IMR-90 (cell line): Measurements from ENCODE around the gene FAM32A. TPM values are rescaled to one million over a fixed set of nuclear protein-coding genes. Genes with fewer than 3 reads are reported as not detected.

Experiments used
- ATAC-seq: fragments of 200-7000 bp; cut with Tn5 transposase; 2 replicates; pipeline ENCODE4 v1.9.1; 2020; ENCODE audit warnings: low read depth, mild to moderate bottlenecking, moderate library complexity
- BruUV-seq: library from RNA; stranded (reverse); fragments of 400-500 nt; replicated peaks from 2 replicates; lab custom pipeline; 2021; lab: Mats Ljungman, UMichigan
- CTCF ChIA-PET: fragments of 300-600 bp; formaldehyde crosslinking; extraction: SDS; loops from one replicate; lab custom pipeline; 2021; ENCODE audit warnings: antibody characterized with exemption; lab: Yijun Ruan, JAX
- POLR2A ChIA-PET: fragments of 300-600 bp; sonication (Branson Sonifier 250); formaldehyde crosslinking; loops from one replicate; lab custom pipeline; 2022; ENCODE audit warnings: antibody characterized with exemption; ENCODE audit not compliant: unreplicated experiment; lab: Charles Lee
- DNase-seq: peaks from one replicate; pipeline ENCODE4 v3.0.0; 2013
- H2AFZ ChIP-seq: replicated peaks from 2 replicates; pipeline ENCODE3; 2013; ENCODE audit warnings: low read length, mild to moderate bottlenecking; ENCODE audit not compliant: poor library complexity
- H2AK5ac ChIP-seq: 2 replicates; pipeline ENCODE4 v1.6.1; 2013; ENCODE audit warnings: low read depth, low read length, inconsistent platforms
- H2AK9ac ChIP-seq: replicated peaks from 2 replicates; pipeline ENCODE3; 2013; ENCODE audit warnings: mild to moderate bottlenecking, low read depth, low read length, moderate library complexity; ENCODE audit not compliant: poor library complexity
- H2BK120ac ChIP-seq: 2 replicates; pipeline ENCODE4 v1.6.1; 2013; ENCODE audit warnings: low read depth, low read length, inconsistent platforms
- H2BK15ac ChIP-seq: 3 replicates; pipeline ENCODE4 v1.6.1; 2013; ENCODE audit warnings: low read depth, low read length, inconsistent platforms
- H2BK20ac ChIP-seq: 2 replicates; pipeline ENCODE4 v1.6.1; 2013; ENCODE audit warnings: low read depth, mild to moderate bottlenecking, inconsistent platforms, low read length, moderate library complexity
- H2BK5ac ChIP-seq: 2 replicates; pipeline ENCODE4 v1.6.1; 2013; ENCODE audit warnings: mild to moderate bottlenecking, low read depth, low read length, inconsistent platforms; ENCODE audit not compliant: poor library complexity, severe bottlenecking
- H3K14ac ChIP-seq: replicated peaks from 2 replicates; pipeline ENCODE4 v1.6.1; 2013; ENCODE audit warnings: low read depth, low read length, inconsistent platforms
- H3K18ac ChIP-seq: 2 replicates; pipeline ENCODE4 v1.6.1; 2013; ENCODE audit warnings: low read depth, low read length, control low read depth
- H3K23ac ChIP-seq: 2 replicates; pipeline ENCODE4 v1.6.1; 2013; ENCODE audit warnings: low read depth, low read length, inconsistent platforms
- H3K27ac ChIP-seq: 2 replicates; pipeline ENCODE4 v1.5.1; 2013; ENCODE audit warnings: mild to moderate bottlenecking, control low read depth, low read length; ENCODE audit not compliant: insufficient read depth
- H3K27me3 ChIP-seq: 2 replicates; pipeline ENCODE4 v1.6.1; 2013; ENCODE audit warnings: low read length; ENCODE audit not compliant: control insufficient read depth, insufficient read depth
- H3K36me3 ChIP-seq: 2 replicates; pipeline ENCODE4 v1.6.1; 2013; ENCODE audit warnings: low read length, mixed read lengths; ENCODE audit not compliant: control insufficient read depth, insufficient read depth
- H3K4ac ChIP-seq: 2 replicates; pipeline ENCODE4 v1.6.1; 2013; ENCODE audit warnings: low read depth, low read length, inconsistent platforms
- H3K4me1 ChIP-seq: 2 replicates; pipeline ENCODE4 v1.6.1; 2013; ENCODE audit warnings: low read length, mixed read lengths; ENCODE audit not compliant: control insufficient read depth, insufficient read depth
- H3K4me2 ChIP-seq: 2 replicates; pipeline ENCODE4 v1.6.1; 2013; ENCODE audit warnings: low read depth, mild to moderate bottlenecking, control low read depth, low read length, moderate library complexity
- H3K4me3 ChIP-seq: 2 replicates; pipeline ENCODE4 v1.5.1; 2013; ENCODE audit warnings: low read depth, mild to moderate bottlenecking, control low read depth, low read length, moderate library complexity; ENCODE audit not compliant: insufficient read depth
- H3K56ac ChIP-seq: 2 replicates; pipeline ENCODE4 v1.6.1; 2013; ENCODE audit warnings: low read length, inconsistent platforms; ENCODE audit not compliant: insufficient read depth; ENCODE audit errors: extremely low read depth
- H3K79me1 ChIP-seq, 2 experiments: 2 replicates each; pipeline ENCODE4 v1.6.1; 2013; ENCODE audit warnings: low read length in 2 of 2, inconsistent platforms in 1 of 2, low read depth in 1 of 2
- H3K9ac ChIP-seq: 2 replicates; pipeline ENCODE4 v1.6.1; 2013; ENCODE audit warnings: low read depth, low read length, control low read depth
- H3K9me1 ChIP-seq: 2 replicates; pipeline ENCODE4 v1.6.1; 2013; ENCODE audit warnings: low read length, inconsistent platforms; ENCODE audit not compliant: insufficient read depth
- H3K9me3 ChIP-seq: 2 replicates; pipeline ENCODE4 v1.6.1; 2013; ENCODE audit warnings: low read length; ENCODE audit not compliant: control insufficient read depth, insufficient read depth
- H4K20me1 ChIP-seq: 2 replicates; pipeline ENCODE4 v1.6.1; 2013; ENCODE audit warnings: low read length, inconsistent platforms; ENCODE audit not compliant: insufficient read depth
- H4K5ac ChIP-seq: 2 replicates; pipeline ENCODE4 v1.6.1; 2013; ENCODE audit warnings: mild to moderate bottlenecking, low read depth, low read length, control low read depth
- H4K8ac ChIP-seq, 2 experiments: 2 replicates each; pipeline ENCODE4 v1.6.1; 2013; ENCODE audit warnings: low read depth in 2 of 2, low read length in 2 of 2, control low read depth in 1 of 2, inconsistent platforms in 1 of 2
- H4K91ac ChIP-seq: 2 replicates; pipeline ENCODE4 v1.6.1; 2013; ENCODE audit warnings: low read depth, low read length, inconsistent platforms; ENCODE audit not compliant: insufficient read depth
- BHLHE40 ChIP-seq: fragments of 150-350 bp; IDR thresholded peaks from 2 replicates; pipeline ENCODE4 v1.6.1; 2016; ENCODE audit warnings: mild to moderate bottlenecking, low read depth, low read length
- CHD1 ChIP-seq: IDR thresholded peaks from 2 replicates; pipeline ENCODE4 v1.6.1; 2012; ENCODE audit warnings: low read depth, low read length, improper control_type of control experiment
- FOS ChIP-seq: fragments of 150-350 bp; IDR thresholded peaks from 2 replicates; pipeline ENCODE4 v1.6.1; 2016; ENCODE audit warnings: low read depth, low read length
- MAFK ChIP-seq: IDR thresholded peaks from 2 replicates; pipeline ENCODE4 v1.6.1; 2012; ENCODE audit warnings: low read depth, low read length, improper control_type of control experiment
- MAZ ChIP-seq: IDR thresholded peaks from 2 replicates; pipeline ENCODE4 v1.6.1; 2012; ENCODE audit warnings: low read depth, mild to moderate bottlenecking, low read length, improper control_type of control experiment, moderate library complexity, borderline replicate concordance
- MXI1 ChIP-seq: IDR thresholded peaks from 2 replicates; pipeline ENCODE4 v1.6.1; 2012; ENCODE audit warnings: low read depth, mild to moderate bottlenecking, low read length, moderate library complexity, borderline replicate concordance
- NFE2L2 ChIP-seq: fragments of 150-350 bp; IDR thresholded peaks from 2 replicates; pipeline ENCODE4 v1.6.1; 2016; ENCODE audit warnings: low read depth, mild to moderate bottlenecking, low read length
- POLR2A ChIP-seq: IDR thresholded peaks from 2 replicates; pipeline ENCODE4 v1.6.1; 2012; ENCODE audit warnings: mild to moderate bottlenecking, low read depth, low read length
- RAD21 ChIP-seq: IDR thresholded peaks from 2 replicates; pipeline ENCODE4 v1.6.1; 2012; ENCODE audit warnings: low read length, improper control_type of control experiment
- RCOR1 ChIP-seq: IDR thresholded peaks from 2 replicates; pipeline ENCODE4 v1.6.1; 2012; ENCODE audit warnings: mild to moderate bottlenecking, low read length, improper control_type of control experiment; ENCODE audit not compliant: insufficient replicate concordance
- RFX5 ChIP-seq: IDR thresholded peaks from 2 replicates; pipeline ENCODE4 v1.8.0; 2012; ENCODE audit warnings: low read depth, mild to moderate bottlenecking, low read length, moderate library complexity
- SMC3 ChIP-seq: fragments of 150-350 bp; IDR thresholded peaks from 2 replicates; pipeline ENCODE4 v1.6.1; 2016; ENCODE audit warnings: low read depth, mild to moderate bottlenecking, antibody characterized with exemption, low read length, moderate library complexity
- WGBS, 2 experiments: methylation state at CpG; one replicate each; pipeline versions ENCODE4 v1.1.5 to v1.1.7; 2013; ENCODE audit warnings: missing lambda C conversion rate in 2 of 2; ENCODE audit not compliant: insufficient read length in 1 of 2; ENCODE audit errors: extremely low coverage in 2 of 2; 5-methylcytosine and 5-hydroxymethylcytosine counted together
- dilution Hi-C: fragments of 300-500 bp; cut with HindIII; formaldehyde crosslinking; loops from one replicate; pipeline ENCODE4 v1.14.3; 2018; ENCODE audit warnings: low sequenced_read_pairs; ENCODE audit not compliant: unreplicated experiment
- in situ Hi-C: fragments of 300-500 bp; cut with MboI; formaldehyde crosslinking; loops from 3 replicates; pipeline ENCODE4 v1.14.3; 2019; ENCODE audit warnings: low sequenced_read_pairs, inconsistent platforms, mixed read lengths
- intact Hi-C: fragments of 100-400 bp; cut with micrococcal nuclease; formaldehyde crosslinking; loops from 2 replicates; pipeline ENCODE4 v1.10.0; 2022
- polyA plus RNA-seq, 3 experiments: library from polyadenylated mRNA; depleted of rRNA; stranded (reverse); fragments of >200 nt; gene quantifications; 2 replicates each; pipeline ENCODE4 v1.2.3, GENCODE V29; 2012; ENCODE audit warnings: low replicate concordance in 1 of 3
- total RNA-seq: library from RNA; depleted of rRNA; stranded (reverse); fragments of >200 nt; gene quantifications from 2 replicates; pipeline ENCODE4 v1.2.3, GENCODE V29; 2012
- TF ChIP-seq, protein P1 (sequence below): conservative IDR thresholded peaks from 2 replicates; pipeline ENCODE4 v1.5.1; 2012; ENCODE audit warnings: mild to moderate bottlenecking, low read depth, low read length, improper control_type of control experiment
- TF ChIP-seq, protein P2 (sequence below): fragments of 150-350 bp; IDR thresholded peaks from 2 replicates; pipeline ENCODE4 v1.6.1; 2017; ENCODE audit warnings: mild to moderate bottlenecking, antibody characterized with exemption, low read length, low read depth
- TF ChIP-seq, protein P3 (sequence below): fragments of 150-350 bp; IDR thresholded peaks from 2 replicates; pipeline ENCODE4 v1.6.1; 2016; ENCODE audit warnings: low read depth, mild to moderate bottlenecking, low read length, moderate library complexity, borderline replicate concordance

The FAM32A gene
- total and polyA plus RNA-seq, 2 of the 4 experiments (the other 2 are of a cell fraction) = 99.5 to 130 TPM

DNA sequence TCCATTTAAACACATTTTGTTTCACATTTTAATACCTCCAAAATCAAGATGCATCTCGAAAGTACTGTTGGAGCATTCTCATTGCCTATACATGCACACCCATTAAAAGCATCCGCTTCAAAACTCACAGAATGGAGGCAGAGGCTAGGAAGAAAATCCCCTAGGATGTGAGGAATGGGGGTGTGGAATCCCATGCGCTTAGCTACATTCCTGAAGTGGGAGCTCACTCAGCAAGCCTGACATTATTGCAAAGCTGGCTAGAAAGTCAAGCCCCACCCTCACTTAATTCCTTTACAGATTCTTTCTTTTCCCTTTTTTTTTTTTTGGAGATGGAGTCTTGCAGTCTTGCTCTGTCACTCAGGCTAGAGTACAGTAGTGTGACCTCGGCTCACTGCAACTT lies 4.6 kb upstream of the FAM32A start:
- Histone ChIP-seq H2AK9ac (peak overlapping the region; percentile 6), H4K20me1 (no peaks in the 10 kb centered on the region), H4K8ac (peak overlapping the region; percentile 14 to 76; a peak in 2 of 4 replicates), H3K4me1 (peaks cover 5% of the 10 kb centered on the region; the same call in 1 of the 2 replicates), H2AK5ac (0 out of 2 replicates have a peak overlapping the region, but pooled peaks have one; percentile 35), H3K36me3 (no peaks in the 10 kb centered on the region), H2BK15ac (peak overlapping the region; percentile 76; the same call in 1 of the 3 replicates), H4K91ac (peak overlapping the region; percentile 72), H4K5ac (no peak overlapping the region), H3K79me1 (peaks cover 0 to 5% of the 10 kb centered on the region in 2 experiments; a peak in 2 of 4 replicates), H3K27me3 (no peaks in the 10 kb centered on the region), H3K9me3 (0 out of 2 replicates have a peak, but pooled peaks cover 2% of the 10 kb centered on the region), H3K56ac (no peak overlapping the region), H3K14ac (no peak overlapping the region; the same call in 1 of the 2 replicates), H3K27ac (peak overlapping the region; percentile 50; the same call in 1 of the 2 replicates), H2BK20ac (peak overlapping the region; percentile 62; the same call in 1 of the 2 replicates), H3K4ac (peak overlapping the region; percentile 64), H3K23ac (no peak overlapping the region), H3K4me2 (no peak overlapping the region), H3K4me3 (no peak overlapping the region), H2AFZ (peak overlapping the region; percentile 86), H3K18ac (no peak overlapping the region), H2BK120ac (peak overlapping the region; percentile 82), H3K9me1 (peaks cover 3% of the 10 kb centered on the region; the same call in 1 of the 2 replicates), H3K9ac (no peak overlapping the region), H2BK5ac (peak overlapping the region; percentile 47)
- dilution Hi-C loops = no loop called here
- intact Hi-C loops = no loop called here
- BruUV-seq = no TSS peak
- POLR2A ChIA-PET = interaction anchor here (0.7 to 1.0 kb wide), 2 partner anchors 104 to 344 kb away, joined by 4 to 5 read pairs; partner anchors contain the start of gene TPM4
- WGBS, 2 experiments = no CpG with 5 or more reads among the region's 4 CpGs
- DNase-seq = peak; percentile 86
- peak; percentile 72 for ATAC-seq
- in situ Hi-C loops = loop anchor here (25.0 kb wide), 4 partner anchors 343 to 1068 kb away; partner anchors contain the start of genes AKAP8L, CYP4F3 and SYDE1
- CTCF ChIA-PET = interaction anchor here (2.8 kb wide), 1 partner anchor 139 kb away, joined by 19 read pairs; no protein-coding TSS in a partner anchor
- no peak for TF ChIP-seq FOS
- TF ChIP-seq SMC3 = 0 out of 2 replicates have a peak, but pooled peaks have one; percentile 5
- no peak for TF ChIP-seq BHLHE40
- TF ChIP-seq MAZ = peak; percentile 40; the same call in 1 of the 2 replicates
- TF ChIP-seq MAFK = peak; percentile 63
- TF ChIP-seq POLR2A = no peak
- TF ChIP-seq CHD1 = no peak
- no peak for TF ChIP-seq RCOR1
- TF ChIP-seq RFX5 = no peak
- TF ChIP-seq, protein P1, sequence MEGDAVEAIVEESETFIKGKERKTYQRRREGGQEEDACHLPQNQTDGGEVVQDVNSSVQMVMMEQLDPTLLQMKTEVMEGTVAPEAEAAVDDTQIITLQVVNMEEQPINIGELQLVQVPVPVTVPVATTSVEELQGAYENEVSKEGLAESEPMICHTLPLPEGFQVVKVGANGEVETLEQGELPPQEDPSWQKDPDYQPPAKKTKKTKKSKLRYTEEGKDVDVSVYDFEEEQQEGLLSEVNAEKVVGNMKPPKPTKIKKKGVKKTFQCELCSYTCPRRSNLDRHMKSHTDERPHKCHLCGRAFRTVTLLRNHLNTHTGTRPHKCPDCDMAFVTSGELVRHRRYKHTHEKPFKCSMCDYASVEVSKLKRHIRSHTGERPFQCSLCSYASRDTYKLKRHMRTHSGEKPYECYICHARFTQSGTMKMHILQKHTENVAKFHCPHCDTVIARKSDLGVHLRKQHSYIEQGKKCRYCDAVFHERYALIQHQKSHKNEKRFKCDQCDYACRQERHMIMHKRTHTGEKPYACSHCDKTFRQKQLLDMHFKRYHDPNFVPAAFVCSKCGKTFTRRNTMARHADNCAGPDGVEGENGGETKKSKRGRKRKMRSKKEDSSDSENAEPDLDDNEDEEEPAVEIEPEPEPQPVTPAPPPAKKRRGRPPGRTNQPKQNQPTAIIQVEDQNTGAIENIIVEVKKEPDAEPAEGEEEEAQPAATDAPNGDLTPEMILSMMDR = no peak
- TF ChIP-seq, protein P2, sequence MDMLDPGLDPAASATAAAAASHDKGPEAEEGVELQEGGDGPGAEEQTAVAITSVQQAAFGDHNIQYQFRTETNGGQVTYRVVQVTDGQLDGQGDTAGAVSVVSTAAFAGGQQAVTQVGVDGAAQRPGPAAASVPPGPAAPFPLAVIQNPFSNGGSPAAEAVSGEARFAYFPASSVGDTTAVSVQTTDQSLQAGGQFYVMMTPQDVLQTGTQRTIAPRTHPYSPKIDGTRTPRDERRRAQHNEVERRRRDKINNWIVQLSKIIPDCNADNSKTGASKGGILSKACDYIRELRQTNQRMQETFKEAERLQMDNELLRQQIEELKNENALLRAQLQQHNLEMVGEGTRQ = no peak
- TF ChIP-seq NFE2L2 = no peak
- TF ChIP-seq, protein P3, sequence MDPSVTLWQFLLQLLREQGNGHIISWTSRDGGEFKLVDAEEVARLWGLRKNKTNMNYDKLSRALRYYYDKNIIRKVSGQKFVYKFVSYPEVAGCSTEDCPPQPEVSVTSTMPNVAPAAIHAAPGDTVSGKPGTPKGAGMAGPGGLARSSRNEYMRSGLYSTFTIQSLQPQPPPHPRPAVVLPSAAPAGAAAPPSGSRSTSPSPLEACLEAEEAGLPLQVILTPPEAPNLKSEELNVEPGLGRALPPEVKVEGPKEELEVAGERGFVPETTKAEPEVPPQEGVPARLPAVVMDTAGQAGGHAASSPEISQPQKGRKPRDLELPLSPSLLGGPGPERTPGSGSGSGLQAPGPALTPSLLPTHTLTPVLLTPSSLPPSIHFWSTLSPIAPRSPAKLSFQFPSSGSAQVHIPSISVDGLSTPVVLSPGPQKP = no peak
- no peak for TF ChIP-seq RAD21
- no peak for TF ChIP-seq MXI1
